H1 (cell line): ENCODE measurements around the gene CMIP. TPM values are rescaled to one million over a fixed set of nuclear protein-coding genes. Genes with fewer than 3 reads are reported as not detected.

Source experiments
- BACH1 ChIP-seq: IDR thresholded peaks from 2 replicates; pipeline ENCODE4 v1.6.1; 2012; ENCODE audit warnings: low read length, improper control_type of control experiment
- BCL11A ChIP-seq, 2 experiments: IDR thresholded peaks; one replicate each; pipeline ENCODE4 v1.6.1; 2011; ENCODE audit warnings: low read depth in 2 of 2, low read length in 2 of 2, mild to moderate bottlenecking in 2 of 2
- CHD7 ChIP-seq: fragments of 300-600 bp; sonication (generic); IDR thresholded peaks from 2 replicates; pipeline ENCODE4 v1.7.1; 2012; ENCODE audit warnings: low read length, moderate library complexity, mild to moderate bottlenecking, inconsistent platforms; ENCODE audit not compliant: insufficient replicate concordance
- CREB1 ChIP-seq: IDR thresholded peaks from 2 replicates; pipeline ENCODE4 v1.6.1; 2012; ENCODE audit warnings: inconsistent platforms
- KDM1A ChIP-seq: fragments of 200-600, 300-600 bp; sonication (generic); IDR thresholded peaks from 2 replicates; pipeline ENCODE4 v1.7.1; 2016; ENCODE audit warnings: mild to moderate bottlenecking, low read length, borderline replicate concordance
- MAFK ChIP-seq: IDR thresholded peaks from 2 replicates; pipeline ENCODE4 v1.6.1; 2012; ENCODE audit warnings: low read depth, mild to moderate bottlenecking, improper control_type of control experiment, low read length
- RFX5 ChIP-seq: IDR thresholded peaks from 2 replicates; pipeline ENCODE4 v1.6.1; 2011; ENCODE audit warnings: low read depth, low read length, improper control_type of control experiment, borderline replicate concordance
- RNF2 ChIP-seq: fragments of 200-900, 300-1000 bp; sonication (generic); IDR thresholded peaks from 2 replicates; pipeline ENCODE4 v1.7.1; 2016; ENCODE audit warnings: borderline replicate concordance, low read depth, mild to moderate bottlenecking, antibody characterized with exemption, low read length; ENCODE audit not compliant: poor library complexity, severe bottlenecking; ENCODE audit errors: missing control alignments
- SP2 ChIP-seq: IDR thresholded peaks from 2 replicates; pipeline ENCODE4 v1.6.1; 2012; ENCODE audit warnings: mild to moderate bottlenecking, low read length, inconsistent platforms
- TCF12 ChIP-seq: IDR thresholded peaks from 2 replicates; pipeline ENCODE4 v1.6.1; 2011; ENCODE audit warnings: low read depth, mild to moderate bottlenecking, low read length
- polyA plus RNA-seq, 7 experiments: library from polyadenylated mRNA; depleted of rRNA in 3 of 7; stranded (reverse) in 5 of 7; unstranded in 2 of 7; fragments of >200 nt in 5 of 7; fragments of 200-250 nt in 2 of 7; gene quantifications; 1 replicate in 5 of 7; 2 replicates in 1 of 7; 4 replicates in 1 of 7; pipeline versions ENCODE4 v1.2.1 to v1.2.3, GENCODE V29; 2011 to 2013; ENCODE audit warnings: missing spikeins in 2 of 7, mixed read lengths in 2 of 7
- total RNA-seq: library from RNA; stranded (reverse); fragmentation: NEBNext Ultra II Directional; extraction: Animal tissue kit (Norgen Biotek cat#: 25700); gene quantifications from 2 replicates; pipeline ENCODE4 v1.2.1, GENCODE V29; 2021

CMIP gene
- total and polyA plus RNA-seq, 2 of the 8 experiments (the other 6 are each of a cell fraction or from before 2014, with no cell fraction given): 7.9 to 53.2 TPM

GRCh38 chr16:81440888-81441761 lies 3.5 kb upstream of the CMIP start (continued):
- no peak for TF ChIP-seq CHD7
- TF ChIP-seq MAFK: no peak; the same call in 1 of the 2 replicates
- TF ChIP-seq BCL11A (IDR thresholded peaks at IDR 0.05; ENCODE audit: low read depth in 2 of 2, low read length in 2 of 2): no peak
- no peak for TF ChIP-seq RFX5
- TF ChIP-seq BACH1: no peak
- TF ChIP-seq CREB1: no peak
- TF ChIP-seq SP2: no peak
- no peak for TF ChIP-seq RNF2
- TF ChIP-seq TCF12: no peak
- TF ChIP-seq KDM1A: no peak
